NCI-H524 treated with DMSO at 0.1 percent for 48 hours (cell line): ENCODE data around the gene ACAT1.
"Not testable (repeated sequence)": the region's sequence is repeated elsewhere in the genome, so short reads cannot be mapped to it uniquely, and the experiment has no call there.

Experiments
- DNase-seq: peaks from one replicate; lab custom pipeline; 2025; lab: John Stamatoyannopoulos, UW

The ACAT1 gene

GRCh38 chr11:108144615-108145014 lies 23.2 kb downstream of the ACAT1 start:
- no peak for DNase-seq

DNA sequence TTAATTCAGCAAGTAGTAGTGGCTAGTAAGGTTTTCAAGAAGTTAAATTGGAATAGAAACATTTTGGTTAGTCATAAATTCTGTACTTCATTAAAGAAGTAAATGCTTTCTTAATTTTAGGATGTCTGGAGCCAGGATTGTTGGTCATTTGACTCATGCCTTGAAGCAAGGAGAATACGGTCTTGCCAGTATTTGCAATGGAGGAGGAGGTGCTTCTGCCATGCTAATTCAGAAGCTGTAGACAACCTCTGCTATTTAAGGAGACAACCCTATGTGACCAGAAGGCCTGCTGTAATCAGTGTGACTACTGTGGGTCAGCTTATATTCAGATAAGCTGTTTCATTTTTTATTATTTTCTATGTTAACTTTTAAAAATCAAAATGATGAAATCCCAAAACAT lies 25.8 kb downstream of the ACAT1 start:
- DNase-seq = no peak

DNA sequence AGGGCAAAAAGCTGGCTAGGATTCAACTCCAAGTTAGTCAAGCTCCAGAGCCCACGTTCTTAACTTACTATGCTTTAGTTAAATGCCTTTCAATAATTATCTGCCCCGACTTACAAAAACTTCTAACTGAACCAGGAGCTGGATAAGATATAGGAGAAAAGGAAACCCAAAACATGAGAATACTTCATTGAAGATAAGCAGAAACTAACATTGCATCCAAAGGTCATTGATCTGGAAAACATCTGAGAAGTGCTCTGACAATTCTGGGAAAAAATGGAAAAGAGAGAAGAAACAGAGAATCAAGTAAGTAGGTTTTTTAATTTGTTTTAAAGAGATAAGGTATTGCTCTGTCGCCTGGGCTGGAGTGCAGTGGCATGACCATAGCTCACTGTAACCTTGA lies 27.2 kb downstream of the ACAT1 start:
- no peak for DNase-seq

- no peak for DNase-seq
Observed at GRCh38 chr11:108154591-108154990, 33.2 kb downstream of the ACAT1 start.

DNA sequence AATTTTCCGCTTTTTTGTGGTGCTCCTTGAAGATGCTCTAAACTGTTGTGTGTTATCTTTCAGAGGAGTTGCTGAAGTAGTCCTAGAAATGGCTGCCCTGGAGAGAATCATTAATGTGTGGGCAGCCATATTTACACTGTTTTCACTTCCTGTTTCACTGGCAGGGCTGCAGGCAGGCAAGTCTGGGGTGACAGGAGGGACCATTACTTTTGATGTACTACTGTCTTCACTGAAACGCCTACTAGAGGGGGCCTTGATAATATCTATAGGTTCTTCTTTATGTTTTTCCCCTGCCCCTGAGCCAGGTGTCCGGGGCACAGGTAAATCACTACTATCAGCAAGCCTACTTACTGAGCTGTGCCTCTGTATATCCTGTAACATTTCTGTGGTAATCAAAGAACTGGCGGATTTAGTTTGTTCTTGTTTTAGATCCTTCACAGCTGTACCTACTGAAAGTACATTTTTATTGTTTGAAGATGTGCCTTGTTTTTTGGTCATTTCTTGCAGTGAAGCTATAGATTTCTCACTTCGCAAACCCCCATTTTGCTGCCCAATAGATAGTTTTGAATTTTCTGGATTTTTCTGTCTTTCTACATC lies 39.7 kb downstream of the ACAT1 start:
- DNase-seq = no peak

GRCh38 chr11:108162878-108163277 lies 41.5 kb downstream of the ACAT1 start:
- not testable (repeated sequence) for DNase-seq

DNA sequence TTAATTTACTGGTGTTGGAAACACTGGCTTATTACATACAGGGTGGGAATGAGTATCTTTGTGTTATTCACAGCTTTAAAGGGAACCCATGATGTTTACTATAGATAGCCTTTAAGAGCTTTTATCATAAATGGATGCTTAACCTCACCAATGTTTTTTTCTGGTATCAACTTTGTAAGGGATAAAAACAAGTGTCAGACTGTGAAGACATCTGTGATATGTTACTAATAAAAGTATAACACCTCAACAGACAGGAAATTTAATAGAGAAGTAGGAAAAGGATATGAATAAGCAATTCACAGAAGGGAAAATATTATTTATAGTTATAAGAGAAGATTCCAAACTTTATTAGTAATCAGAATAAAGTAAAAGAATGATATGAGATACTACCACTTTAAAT lies 46.3 kb downstream of the ACAT1 start:
- DNase-seq = no peak

- DNase-seq = no peak
Observed at GRCh38 chr11:108170184-108170583, 48.8 kb downstream of the ACAT1 start.

DNA sequence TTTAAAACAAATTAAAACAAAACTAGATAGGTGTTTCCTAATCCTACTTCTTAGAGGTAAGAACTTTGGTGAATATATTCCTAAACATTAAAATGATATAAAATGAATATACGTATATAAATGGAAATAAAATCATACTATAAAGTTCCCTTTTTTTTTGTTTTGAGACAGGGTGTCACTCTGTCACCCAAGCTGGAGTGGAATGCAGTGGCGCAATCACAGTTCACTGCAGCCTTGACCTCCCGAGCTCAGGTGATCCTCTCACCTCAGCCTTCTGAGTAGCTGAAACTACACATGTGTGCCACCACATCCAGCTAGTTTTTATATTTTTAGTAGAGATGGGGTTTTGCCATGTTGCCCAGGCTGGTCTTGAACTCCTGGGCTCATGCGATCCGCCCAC lies 56.2 kb downstream of the ACAT1 start:
- no peak for DNase-seq

DNA sequence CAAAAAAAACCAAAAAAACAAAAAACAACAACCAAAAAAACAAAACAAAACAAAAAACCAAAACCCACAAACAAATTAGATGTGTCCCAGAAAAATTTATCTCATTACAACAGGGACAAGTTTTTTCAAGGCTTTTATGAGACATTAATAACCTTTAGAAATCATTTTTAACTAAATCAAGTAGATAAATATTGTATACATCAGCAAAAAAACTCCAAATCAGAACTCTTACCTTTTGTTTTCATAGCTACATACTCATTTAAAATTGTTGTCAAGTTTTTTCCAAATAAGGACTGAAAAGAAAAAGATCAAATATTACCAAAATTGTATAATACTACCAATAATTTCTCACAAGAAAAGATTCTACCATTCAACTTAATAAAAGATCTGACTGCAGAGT lies 72.4 kb downstream of the ACAT1 start:
- DNase-seq = no peak

- no peak for DNase-seq
Observed at GRCh38 chr11:108196901-108197300, 75.5 kb downstream of the ACAT1 start.
